Measurements from ENCODE around the gene MCM9.
"Not testable (repeated sequence)": the region's sequence is repeated elsewhere in the genome, so short reads cannot be mapped to it uniquely, and the experiment has no call there.

Gene MCM9

DNA sequence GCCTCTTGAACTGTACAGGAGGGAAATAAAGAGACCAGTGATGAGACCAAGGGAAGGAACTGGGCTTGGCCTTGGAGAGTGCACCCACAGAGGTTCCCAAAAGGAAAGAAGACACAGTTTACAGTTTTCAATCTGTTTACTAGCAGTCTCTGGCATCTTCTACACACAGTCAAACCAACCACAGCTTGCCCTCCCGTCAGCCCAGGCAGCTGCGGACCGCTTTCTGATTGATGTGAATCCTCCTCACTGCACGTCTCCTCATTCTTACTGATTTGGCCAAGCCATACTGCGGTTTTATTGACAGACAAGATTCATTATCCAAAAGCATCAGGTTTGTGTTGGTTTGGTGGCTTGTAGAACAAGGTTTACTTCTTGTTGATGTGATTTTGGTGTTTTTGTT lies 145.5 kb downstream of the MCM9 start:
- DNase-seq, result no peak

GRCh38 chr6:118788702-118789101 lies 146.3 kb downstream of the MCM9 start:
- no peak for DNase-seq

GRCh38 chr6:118787724-118788423 lies 147.1 kb downstream of the MCM9 start:
- no peak for DNase-seq

DNA sequence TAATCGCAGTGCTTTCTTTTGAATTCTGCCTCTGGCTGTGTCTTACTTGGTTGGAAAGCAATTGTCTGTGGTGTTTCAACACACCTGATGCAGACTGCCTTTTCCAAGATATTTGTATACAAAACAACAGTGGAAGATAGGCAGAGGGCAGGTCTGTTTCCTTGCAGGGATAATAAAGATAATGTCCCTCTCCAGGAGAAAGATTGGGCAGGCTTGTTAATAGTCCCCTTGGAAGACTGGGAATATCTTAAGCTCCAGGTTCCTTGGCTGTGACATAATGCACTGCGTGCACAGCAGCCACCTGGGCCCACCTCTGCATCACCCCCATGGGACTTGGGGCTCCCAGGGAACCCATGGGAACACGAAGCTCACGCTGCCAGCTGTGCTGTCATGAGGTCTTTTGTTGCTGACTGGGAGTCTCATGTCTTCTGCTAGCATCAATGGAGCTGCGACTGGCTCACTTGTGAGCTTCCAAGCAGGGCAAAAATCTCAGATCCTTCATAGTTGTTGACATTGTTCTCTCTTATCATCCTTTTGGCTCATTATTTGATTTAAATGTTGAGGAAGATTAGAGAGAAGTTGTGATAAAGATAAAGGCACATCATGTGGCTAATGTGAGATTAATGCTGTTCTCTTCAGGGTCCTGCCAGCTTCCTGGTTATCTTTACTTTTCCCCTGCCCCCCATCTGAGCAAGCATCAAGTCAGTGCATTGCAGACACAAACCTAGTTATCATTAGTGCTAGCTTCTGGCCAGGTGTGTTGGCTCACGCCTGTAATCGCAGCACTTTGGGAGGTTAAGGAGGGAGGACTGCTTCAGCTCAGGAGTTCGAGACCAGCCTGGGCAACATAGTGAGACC lies 148.1 kb downstream of the MCM9 start:
- no peak for DNase-seq

DNA sequence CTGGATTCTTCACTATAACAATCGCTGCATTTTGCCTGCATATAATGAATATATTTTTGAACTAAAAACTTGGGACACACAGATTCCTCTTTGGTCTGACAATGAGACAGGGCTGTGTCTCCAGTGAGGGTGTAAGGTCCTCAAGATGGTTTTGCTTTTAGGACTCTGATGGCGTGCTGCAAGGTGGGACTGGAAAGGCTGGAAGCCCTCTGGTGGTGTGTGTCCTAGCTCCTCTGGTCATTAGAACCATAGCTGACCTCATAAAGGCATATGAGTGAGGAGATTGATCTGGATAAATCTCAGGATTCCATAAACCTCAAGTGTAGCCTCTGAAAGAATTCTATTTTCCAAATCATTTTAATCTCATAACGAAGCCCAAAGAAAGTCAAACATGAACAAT lies 149.4 kb downstream of the MCM9 start:
- no peak for DNase-seq

DNA sequence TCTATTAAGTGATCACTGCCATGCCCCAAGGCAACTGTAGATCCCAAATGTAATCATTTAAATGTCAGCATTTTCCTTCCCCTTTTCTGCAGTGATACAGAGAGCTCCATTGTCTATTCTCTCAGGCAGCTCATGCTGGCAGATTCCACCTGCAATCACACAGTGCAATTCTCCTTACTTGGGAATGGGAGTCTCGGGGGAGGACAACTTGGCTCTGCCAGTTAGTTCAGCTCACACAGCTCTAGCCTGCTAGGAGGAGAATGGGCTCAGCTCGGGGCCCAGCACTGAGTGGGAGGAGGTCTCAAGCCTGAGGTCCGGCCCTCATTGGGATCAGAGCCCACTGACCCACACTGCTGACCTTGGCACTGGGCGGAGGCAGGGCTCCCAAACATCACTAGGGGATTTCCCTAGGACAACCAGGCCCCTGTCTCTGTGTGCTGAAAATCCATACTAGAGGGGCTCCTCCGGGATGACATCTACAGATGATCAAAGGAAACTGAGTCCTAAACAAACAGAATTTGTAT lies 150.3 kb downstream of the MCM9 start:
- DNase-seq, result no peak

GRCh38 chr6:118783931-118784550 lies 150.9 kb downstream of the MCM9 start:
- DNase-seq, result peak; percentile 34

DNA sequence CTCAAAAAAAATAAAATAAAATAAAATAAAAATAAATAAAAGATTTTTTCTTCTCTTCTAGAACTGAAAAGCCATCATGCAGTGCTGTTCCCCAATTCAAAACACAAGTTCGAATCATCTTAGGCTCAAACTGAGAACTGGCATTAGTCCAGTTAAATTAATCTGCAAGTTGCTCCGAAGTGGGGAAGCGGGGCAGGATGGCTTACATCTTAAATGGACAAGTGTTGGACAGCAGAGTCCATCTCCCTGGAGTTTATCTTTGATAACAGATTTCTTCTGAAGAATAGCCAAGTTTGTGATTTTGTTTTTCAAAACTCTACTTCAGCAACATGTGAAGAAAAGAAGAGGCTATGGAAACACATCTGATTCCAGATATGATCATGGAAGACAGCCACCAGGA lies 152.3 kb downstream of the MCM9 start:
- no peak for DNase-seq

GRCh38 chr6:118781897-118782296 lies 153.1 kb downstream of the MCM9 start:
- DNase-seq, result no peak

- no peak for DNase-seq
Observed at GRCh38 chr6:118780668-118781067, 154.3 kb downstream of the MCM9 start.

DNA sequence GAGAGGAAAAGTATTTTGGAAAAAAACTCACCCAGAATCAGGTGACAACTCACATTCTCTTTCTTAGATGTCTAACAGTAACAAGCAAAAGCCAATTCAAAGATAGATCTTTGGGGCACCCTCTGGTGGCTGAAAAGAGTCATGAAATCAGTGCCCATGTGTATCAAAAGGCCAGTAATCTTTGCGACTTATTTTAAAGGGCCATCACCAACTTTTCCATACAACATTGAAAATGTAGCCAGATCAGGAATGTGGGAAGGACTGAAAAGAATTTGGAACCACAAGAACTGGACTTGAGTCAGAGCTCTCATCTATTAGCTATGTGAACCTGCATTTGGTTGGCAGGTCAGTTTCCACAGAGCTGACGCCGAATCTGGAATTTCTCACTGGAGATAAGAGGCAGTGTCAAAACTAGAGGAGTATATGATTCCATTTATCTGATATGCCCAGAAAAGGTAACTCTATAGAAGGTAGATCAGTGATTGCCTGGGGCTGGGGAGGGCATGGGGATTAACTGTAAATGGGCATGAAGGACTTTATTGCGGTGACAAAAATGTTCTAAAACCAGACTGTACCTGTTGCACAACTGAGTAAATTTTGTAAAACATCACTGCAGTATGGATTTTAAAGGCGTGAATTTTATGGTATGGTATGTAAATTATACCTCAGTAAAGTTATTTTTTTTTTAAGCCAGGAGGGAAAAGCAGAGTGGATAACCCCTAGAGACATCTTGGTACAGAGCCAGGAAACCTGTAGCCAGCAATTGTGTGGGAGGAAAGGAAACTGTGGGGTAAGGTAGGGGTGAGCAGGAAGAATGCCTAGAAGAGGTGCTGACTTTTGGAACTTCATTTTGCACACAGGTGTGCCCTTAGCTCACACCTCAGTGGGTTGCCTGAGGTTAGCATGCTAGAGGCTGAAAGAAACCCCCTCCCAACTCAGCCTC lies 158.1 kb downstream of the MCM9 start:
- peak; percentile 77 for DNase-seq

DNA sequence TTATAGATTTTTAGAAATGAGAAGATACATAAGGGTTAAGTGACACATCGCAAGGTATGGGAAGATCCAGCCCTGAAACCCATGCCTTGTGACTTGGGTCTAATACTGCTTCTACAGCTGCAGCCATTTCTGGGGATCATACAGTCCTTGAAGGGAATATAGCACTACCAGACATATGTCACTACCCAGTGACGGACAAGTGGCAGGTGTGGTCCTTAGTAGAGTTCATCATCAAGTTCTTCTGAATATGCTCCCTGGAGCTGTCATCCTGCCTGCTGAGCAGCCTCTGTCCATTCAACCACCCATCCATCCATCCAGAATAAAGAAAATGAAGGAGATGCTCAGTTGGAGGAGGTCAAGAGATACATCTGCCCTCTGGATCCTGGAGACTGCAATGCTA lies 159.6 kb downstream of the MCM9 start:
- DNase-seq, result no peak

DNA sequence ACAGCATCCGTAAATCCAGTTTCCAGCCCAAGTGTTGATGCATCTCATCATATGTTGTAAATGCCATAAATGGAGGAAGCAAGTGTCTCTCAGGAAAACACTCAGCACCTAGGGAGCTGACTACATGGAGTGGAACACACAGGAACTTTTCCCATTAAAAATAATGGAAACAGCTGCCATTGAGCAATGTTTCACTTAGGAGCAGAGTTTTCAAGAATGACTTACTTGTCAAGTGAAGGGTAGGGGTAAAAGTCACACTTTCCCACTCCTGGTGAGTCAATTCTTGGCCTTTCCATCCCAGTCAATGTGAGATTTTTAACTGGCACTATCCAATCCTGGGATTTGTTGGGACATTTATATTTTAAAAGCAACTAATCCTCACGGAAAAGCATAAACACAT lies 160.4 kb downstream of the MCM9 start:
- no peak for DNase-seq

DNA sequence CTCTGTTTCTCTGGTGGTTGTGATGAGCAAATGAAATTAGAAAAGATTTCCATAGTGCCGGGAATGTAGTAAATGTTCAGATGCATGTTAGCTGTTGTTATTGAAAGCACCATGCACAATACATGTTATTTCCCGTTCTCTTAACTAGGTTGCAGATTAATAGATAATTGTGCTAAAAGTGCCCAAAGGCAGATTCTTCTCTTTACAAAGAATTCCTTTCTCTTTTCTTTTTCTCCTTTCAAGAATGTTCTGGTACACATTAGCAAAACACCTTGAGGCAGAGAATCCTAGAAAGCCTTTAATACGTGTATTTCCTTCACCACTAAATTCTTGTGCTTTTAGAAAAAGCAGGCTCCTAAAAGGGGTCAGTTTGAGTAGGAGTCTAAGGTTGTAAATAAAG lies 162.1 kb downstream of the MCM9 start:
- no peak for DNase-seq

- DNase-seq, result no peak
Observed at GRCh38 chr6:118771253-118771652, 163.7 kb downstream of the MCM9 start.

DNA sequence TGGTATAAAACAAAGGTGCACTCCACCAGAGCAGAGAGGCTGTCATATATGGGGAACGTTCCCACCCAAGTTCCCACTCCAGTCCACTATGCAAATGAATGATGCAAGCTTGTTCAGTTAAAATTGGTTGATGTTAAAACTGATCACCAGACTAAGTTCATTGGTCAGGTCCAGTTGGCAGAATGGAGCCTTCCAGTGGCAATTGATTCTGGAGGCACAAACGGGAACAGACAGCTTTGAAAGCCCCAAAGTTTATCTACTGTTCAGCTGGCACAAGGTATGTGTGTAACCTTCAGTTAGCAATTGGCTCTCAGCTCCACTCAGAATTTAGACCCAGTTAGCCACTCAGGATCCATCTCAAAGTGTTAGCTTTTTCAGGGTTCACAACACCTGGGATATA lies 164.1 kb downstream of the MCM9 start:
- no peak for DNase-seq

DNA sequence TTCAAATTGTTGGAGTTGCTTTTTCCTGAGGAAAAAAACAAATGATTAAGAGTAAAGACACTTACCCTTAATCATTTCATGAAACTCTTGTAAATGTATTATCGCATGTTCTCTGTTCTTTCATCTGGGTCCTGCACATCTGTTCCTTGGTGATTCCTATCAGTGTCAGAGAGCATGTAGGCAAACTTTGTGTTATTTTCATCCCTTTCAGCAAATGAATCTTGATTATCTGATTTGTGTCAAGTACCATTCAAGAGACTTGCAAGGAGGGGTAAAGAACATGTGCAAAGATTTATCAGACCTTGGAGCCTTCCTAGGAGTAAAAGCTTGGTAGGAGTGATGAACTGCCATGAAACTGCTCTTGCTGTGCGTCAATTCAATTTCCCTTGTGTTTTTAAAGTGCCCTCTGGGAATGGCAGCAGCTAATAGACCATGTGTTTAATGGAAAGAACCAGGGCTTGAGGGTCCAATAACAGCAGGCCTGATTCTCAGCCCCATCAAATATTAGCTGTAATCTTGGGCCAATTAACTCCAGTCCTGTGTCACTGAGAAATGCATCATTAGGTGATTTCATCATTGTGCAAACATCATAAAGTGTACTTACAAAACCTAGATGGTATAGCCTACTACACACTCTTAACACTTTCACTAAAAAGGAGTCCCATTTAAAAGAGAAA lies 164.7 kb downstream of the MCM9 start:
- no peak for DNase-seq

- DNase-seq, result no peak
Observed at GRCh38 chr6:118768904-118769325, 166.0 kb downstream of the MCM9 start.

- DNase-seq, result no peak
Observed at GRCh38 chr6:118768441-118768840, 166.5 kb downstream of the MCM9 start.

DNA sequence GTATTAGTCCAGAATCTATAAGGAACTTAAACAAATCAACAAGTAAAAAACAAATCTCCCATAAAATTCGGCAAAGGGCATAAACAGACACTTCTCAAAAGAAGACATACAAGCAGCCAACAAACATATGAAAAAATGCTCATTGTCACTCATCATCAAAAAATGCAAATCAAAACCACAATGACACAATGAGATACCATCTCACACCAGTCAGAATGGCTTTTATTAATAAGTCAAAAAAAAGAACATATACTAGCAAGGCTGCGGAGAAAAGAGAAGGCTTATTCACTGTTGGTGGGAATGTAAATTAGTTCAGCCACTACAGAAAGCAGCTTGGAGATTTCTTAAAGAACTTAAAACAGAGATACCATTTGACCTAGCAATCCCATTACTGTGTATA lies 169.6 kb downstream of the MCM9 start:
- not testable (repeated sequence) for DNase-seq

- DNase-seq, result no peak
Observed at GRCh38 chr6:118764766-118765165, 170.2 kb downstream of the MCM9 start.

Data from NCI-H1694 (cell line).